ENCODE results near the gene JARID2.

Gene JARID2

DNA sequence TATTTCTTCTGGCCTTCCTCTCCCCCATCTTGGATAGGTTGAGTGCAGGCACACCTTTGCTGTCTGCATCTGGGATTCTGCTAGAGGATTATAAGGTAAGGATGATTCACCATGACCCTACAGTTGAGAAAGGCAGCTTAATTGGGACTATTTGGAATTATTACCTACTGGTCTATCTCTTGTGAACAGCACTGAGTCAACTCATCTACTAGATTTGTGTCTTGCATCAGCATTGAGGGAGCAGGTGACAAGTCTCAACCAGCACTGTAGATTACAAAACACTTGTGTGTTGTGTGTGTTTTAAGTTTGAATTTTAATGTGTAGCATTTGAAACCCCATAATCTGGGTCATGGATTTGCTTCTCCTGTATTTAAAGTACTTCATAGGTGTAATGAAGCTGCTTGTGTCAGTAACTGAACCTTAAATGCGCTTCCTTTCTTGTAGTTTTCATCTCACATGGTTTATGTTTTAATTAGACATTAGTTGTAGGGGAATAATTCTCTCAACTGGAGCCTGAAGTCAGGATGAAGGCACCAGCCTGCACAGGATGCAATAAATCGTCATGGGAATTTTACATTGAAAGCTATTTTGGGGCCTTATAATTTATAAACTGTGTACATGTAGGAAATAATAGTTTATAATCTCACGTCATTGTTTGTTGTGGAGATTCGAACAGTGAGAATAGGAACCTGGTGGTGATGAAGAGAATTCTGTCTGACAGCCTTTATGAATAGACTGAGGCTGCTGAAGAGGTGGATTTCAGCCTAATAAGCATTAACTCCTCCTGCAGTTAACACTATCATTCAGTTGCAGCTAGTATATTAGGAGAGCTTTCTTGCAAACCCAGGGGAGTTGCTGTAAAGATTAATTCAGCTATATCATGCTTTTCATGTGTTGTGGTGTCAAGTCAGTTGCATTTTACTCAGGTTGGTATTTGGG, 125.1 kb downstream of the JARID2 start:
- TF ChIP-seq, protein P1, sequence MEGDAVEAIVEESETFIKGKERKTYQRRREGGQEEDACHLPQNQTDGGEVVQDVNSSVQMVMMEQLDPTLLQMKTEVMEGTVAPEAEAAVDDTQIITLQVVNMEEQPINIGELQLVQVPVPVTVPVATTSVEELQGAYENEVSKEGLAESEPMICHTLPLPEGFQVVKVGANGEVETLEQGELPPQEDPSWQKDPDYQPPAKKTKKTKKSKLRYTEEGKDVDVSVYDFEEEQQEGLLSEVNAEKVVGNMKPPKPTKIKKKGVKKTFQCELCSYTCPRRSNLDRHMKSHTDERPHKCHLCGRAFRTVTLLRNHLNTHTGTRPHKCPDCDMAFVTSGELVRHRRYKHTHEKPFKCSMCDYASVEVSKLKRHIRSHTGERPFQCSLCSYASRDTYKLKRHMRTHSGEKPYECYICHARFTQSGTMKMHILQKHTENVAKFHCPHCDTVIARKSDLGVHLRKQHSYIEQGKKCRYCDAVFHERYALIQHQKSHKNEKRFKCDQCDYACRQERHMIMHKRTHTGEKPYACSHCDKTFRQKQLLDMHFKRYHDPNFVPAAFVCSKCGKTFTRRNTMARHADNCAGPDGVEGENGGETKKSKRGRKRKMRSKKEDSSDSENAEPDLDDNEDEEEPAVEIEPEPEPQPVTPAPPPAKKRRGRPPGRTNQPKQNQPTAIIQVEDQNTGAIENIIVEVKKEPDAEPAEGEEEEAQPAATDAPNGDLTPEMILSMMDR (IDR thresholded peaks at IDR 0.05; ENCODE audit: insufficient read depth, low read length, missing control alignments), result no peak
- CTCF ChIA-PET, result no interaction called here
- POLR2A ChIA-PET, result no interaction called here
- DNase-seq (ENCODE audit: low read depth, low spot score), result no peak
- no peak overlapping the region for H3K4me3 ChIP-seq (ENCODE audit: low read depth, low read length)

DNA sequence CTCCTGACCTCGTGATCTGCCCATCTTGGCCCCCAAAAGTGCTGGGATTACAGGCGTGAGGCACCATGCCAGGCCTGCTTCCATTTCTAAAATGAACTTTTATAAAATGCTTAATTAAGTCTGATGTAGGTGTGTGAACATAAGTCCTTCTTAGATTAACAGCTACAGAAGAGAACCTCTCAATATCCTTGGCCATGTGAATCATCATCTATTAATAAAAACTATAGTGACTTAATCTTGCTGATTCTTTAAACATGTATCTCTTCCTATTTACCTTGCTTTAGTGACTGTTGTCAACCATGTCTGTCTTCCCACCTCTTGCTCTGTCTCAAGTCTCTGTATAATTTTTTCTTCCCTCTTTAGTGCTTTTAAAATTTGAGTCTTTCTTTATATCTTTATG, 127.1 kb downstream of the JARID2 start:
- POLR2A ChIA-PET, result no interaction called here
- CTCF ChIA-PET, result interaction anchor here (1.2 kb wide), 1 partner anchor 15 kb away, joined by 3 read pairs; no protein-coding TSS in a partner anchor
- DNase-seq (ENCODE audit: low read depth, low spot score), result no peak
- H3K4me3 ChIP-seq (ENCODE audit: low read depth, low read length), result no peak overlapping the region
- TF ChIP-seq, protein P1 (IDR thresholded peaks at IDR 0.05; ENCODE audit: insufficient read depth, low read length, missing control alignments), result no peak

DNA sequence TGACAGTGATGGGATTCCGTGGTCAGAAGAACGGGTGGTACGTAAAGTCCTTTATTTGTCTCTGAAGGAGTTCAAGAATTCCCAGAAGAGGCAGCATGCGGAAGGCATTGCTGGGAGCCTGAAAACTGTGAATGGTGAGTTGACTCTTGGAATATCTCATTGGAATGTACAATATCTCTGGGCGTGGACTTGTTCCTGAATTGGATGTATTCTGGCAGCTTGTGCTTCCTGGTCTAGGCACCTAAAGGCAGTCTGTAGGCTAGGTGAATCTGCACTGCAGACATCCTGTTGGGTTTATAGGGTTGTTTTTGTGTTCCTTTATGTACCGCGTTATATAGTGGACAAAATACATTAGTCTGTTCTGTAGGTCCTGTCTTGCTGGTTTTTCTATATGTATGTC, 128.2 kb downstream of the JARID2 start:
- TF ChIP-seq, protein P1 (IDR thresholded peaks at IDR 0.05; ENCODE audit: insufficient read depth, low read length, missing control alignments), result no peak
- ChIA-PET POLR2A (no interaction called here), CTCF (interaction anchor here (1.2 kb wide), 1 partner anchor 14 kb away, joined by 3 read pairs; no protein-coding TSS in a partner anchor)
- no peak overlapping the region for H3K4me3 ChIP-seq (ENCODE audit: low read depth, low read length)
- DNase-seq (ENCODE audit: low read depth, low spot score), result no peak

DNA sequence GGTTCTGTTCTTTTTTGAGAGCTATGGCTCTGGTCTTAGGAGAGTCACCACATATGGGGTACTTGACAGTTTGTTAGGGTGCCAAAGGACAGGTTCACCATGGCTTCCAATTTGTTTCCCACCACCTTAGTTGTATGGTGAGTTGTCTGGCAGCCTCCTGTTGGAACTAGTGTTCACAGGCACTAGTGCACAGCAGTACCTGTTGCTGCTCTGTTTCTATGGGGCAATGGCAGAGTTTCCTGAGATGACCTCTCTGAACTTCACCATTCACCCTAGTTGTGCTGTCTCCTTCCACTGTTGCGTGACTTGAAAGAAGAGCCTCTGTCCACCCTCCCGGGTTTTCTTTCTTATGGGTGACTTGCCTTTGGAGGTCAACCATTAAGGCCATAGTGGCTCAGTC, 129.1 kb downstream of the JARID2 start:
- TF ChIP-seq, protein P1 (IDR thresholded peaks at IDR 0.05; ENCODE audit: insufficient read depth, low read length, missing control alignments), result no peak
- H3K4me3 ChIP-seq (ENCODE audit: low read depth, low read length), result no peak overlapping the region
- no peak for DNase-seq (ENCODE audit: low read depth, low spot score)
- POLR2A ChIA-PET, result no interaction called here
- CTCF ChIA-PET, result no interaction called here

DNA sequence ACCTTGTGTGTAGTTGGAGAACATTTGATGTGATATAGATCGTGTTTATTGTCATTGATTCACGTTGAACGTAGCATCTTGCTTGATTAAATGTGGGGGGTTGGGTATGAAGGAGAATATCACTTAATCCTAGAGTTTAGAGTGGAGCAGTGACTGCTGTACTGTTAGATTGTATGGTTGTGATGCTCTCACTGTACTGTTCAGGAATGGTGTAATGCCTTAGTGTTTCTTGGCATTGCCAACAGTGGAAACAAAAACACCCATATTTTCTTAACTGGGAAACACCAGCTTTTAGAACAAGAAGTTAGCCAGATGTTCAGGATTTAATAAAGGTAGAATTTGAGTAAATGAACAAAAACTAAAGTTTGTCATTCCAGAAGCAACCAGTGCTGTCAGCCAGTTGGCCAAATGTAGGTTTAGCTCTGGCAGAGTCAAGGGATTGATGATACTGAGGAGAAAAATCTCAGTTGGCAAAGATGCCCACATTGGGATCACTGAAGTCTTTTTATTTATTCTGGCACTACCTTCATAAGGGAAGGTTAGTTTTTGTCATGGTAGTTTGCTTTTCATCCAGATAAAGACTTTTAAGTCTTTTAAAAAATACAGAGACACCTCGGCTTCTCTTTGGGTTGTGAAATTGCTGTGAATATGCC, 129.9 kb downstream of the JARID2 start:
- CTCF ChIA-PET, result no interaction called here
- H3K4me3 ChIP-seq (ENCODE audit: low read depth, low read length), result no peak overlapping the region
- no peak for DNase-seq (ENCODE audit: low read depth, low spot score)
- TF ChIP-seq, protein P1 (IDR thresholded peaks at IDR 0.05; ENCODE audit: insufficient read depth, low read length, missing control alignments), result no peak
- POLR2A ChIA-PET, result no interaction called here

DNA sequence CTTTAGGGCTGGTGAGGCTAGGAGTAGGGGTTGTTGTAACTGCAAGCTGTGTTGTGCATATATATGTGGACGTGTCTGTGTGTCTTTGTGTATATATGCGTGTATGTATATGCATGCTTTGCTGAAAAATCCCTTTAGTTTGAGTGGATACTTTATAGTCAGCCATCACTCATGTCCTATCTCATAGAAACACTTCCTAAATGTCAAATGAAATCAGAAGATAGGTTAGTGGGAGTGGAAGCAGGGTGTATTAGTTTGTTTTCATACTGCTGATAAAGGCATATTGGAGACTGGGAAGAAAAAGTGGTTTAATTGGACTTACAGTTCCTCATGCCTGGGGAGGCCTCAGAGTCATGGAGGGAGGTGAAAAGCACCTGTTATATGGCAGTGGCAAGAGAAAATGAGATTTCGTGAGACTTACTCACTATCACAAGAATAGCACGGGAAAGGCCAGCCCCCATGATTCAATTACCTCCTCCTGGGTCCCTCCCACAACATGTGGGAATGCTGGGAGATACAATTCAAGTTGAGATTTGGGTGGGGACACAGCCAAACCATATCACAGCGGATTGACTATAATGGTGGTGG, 131.1 kb downstream of the JARID2 start:
- H3K4me3 ChIP-seq (ENCODE audit: low read depth, low read length), result no peak overlapping the region
- DNase-seq (ENCODE audit: low read depth, low spot score), result no peak
- ChIA-PET CTCF (no interaction called here), POLR2A (no interaction called here)
- TF ChIP-seq, protein P1 (IDR thresholded peaks at IDR 0.05; ENCODE audit: insufficient read depth, low read length, missing control alignments), result no peak
